GM18511 (cell line): ENCODE measurements around the gene CLIP1.
"Not testable (repeated sequence)": the region's sequence is repeated elsewhere in the genome, so short reads cannot be mapped to it uniquely, and the experiment has no call there.

ENCODE experiments used
- ATAC-seq: cut with Tn5 transposase; IDR thresholded peaks from one replicate; pipeline ENCODE4 v1.9.1; 2021; ENCODE audit warnings: mild to moderate bottlenecking, moderate library complexity; ENCODE audit not compliant: unreplicated experiment

The CLIP1 gene

GRCh38 chr12:122437656-122438121, 15.2 kb upstream of the CLIP1 start:
- no peak for ATAC-seq

- no peak for ATAC-seq
Observed at GRCh38 chr12:122435186-122435585, 12.7 kb upstream of the CLIP1 start.

- ATAC-seq: not testable (repeated sequence)
Observed at GRCh38 chr12:122429043-122429442, 6.6 kb upstream of the CLIP1 start.

GRCh38 chr12:122427403-122427802, 4.9 kb upstream of the CLIP1 start:
- no peak for ATAC-seq

- no peak for ATAC-seq
Observed at GRCh38 chr12:122423258-122424165, 1.0 kb upstream of the CLIP1 start.

GRCh38 chr12:122422730-122423257, 325 bp upstream of the CLIP1 start:
- ATAC-seq: no peak

- ATAC-seq: no peak
Observed at GRCh38 chr12:122421187-122421820, 1.2 kb downstream of the CLIP1 start.

- ATAC-seq: no peak
Observed at GRCh38 chr12:122420471-122421162, 1.9 kb downstream of the CLIP1 start.

GRCh38 chr12:122419094-122419493, 3.4 kb downstream of the CLIP1 start:
- ATAC-seq: not testable (repeated sequence)

- not testable (repeated sequence) for ATAC-seq
Observed at GRCh38 chr12:122415665-122416064, 6.8 kb downstream of the CLIP1 start.

GRCh38 chr12:122413516-122414404, 8.7 kb downstream of the CLIP1 start:
- ATAC-seq: no peak

- no peak for ATAC-seq
Observed at GRCh38 chr12:122412851-122413433, 9.5 kb downstream of the CLIP1 start.

- no peak for ATAC-seq
Observed at GRCh38 chr12:122411537-122411936, 10.9 kb downstream of the CLIP1 start.

GRCh38 chr12:122407208-122407607, 15.3 kb downstream of the CLIP1 start:
- ATAC-seq: no peak

- ATAC-seq: no peak
Observed at GRCh38 chr12:122406701-122407164, 15.7 kb downstream of the CLIP1 start.

GRCh38 chr12:122403831-122404230, 18.6 kb downstream of the CLIP1 start:
- ATAC-seq: no peak

GRCh38 chr12:122403115-122403770, 19.2 kb downstream of the CLIP1 start:
- no peak for ATAC-seq

GRCh38 chr12:122402264-122402663, 20.2 kb downstream of the CLIP1 start:
- ATAC-seq: no peak
